Endothelial cell of umbilical vein (primary cell): ENCODE data around the gene MTF2. TPM values are rescaled to one million over a fixed set of nuclear protein-coding genes. Genes with fewer than 3 reads are reported as not detected.

Source experiments
- BruUV-seq: library from RNA; stranded (reverse); fragments of 400-500 nt; replicated peaks from 2 replicates; lab custom pipeline; 2021; lab: Mats Ljungman, UMichigan
- CTCF ChIA-PET: fragments of 300-600, 350-600 bp; sonication (Branson Sonifier 250); formaldehyde crosslinking; loops from one replicate; lab custom pipeline; 2021; ENCODE audit warnings: antibody characterized with exemption, inconsistent platforms; lab: Charles Lee
- POLR2A ChIA-PET: fragments of 300-600, 350-600 bp; sonication (Branson Sonifier 250); formaldehyde crosslinking; loops from one replicate; lab custom pipeline; 2021; ENCODE audit warnings: antibody characterized with exemption, inconsistent platforms; lab: Charles Lee
- DNase-seq: peaks from one replicate; pipeline ENCODE4 v3.0.0-alpha.2; 2011; ENCODE audit warnings: low read depth, low spot score
- FAIRE-seq: peaks from 2 replicates; lab custom pipeline; 2011; peaks lifted over from hg19 to GRCh38; lab: Jason Lieb, UNC
- H2AFZ ChIP-seq: 2 replicates; pipeline ENCODE4 v1.6.0; 2012; ENCODE audit warnings: low read depth, low read length, control low read depth, inconsistent platforms
- H3K27ac ChIP-seq: 2 replicates; pipeline ENCODE4 v1.5.1; 2011; ENCODE audit warnings: low read depth, mild to moderate bottlenecking, control low read depth, low read length, moderate library complexity; ENCODE audit not compliant: insufficient read depth
- H3K27me3 ChIP-seq, 2 experiments: 2 replicates each; pipeline versions ENCODE4 v1.6.0 to v1.6.1; 2011; ENCODE audit warnings: low read length in 2 of 2, mixed read lengths in 1 of 2; ENCODE audit not compliant: control insufficient read depth in 2 of 2, insufficient read depth in 2 of 2
- H3K36me3 ChIP-seq, 2 experiments: 2 replicates in 1 of 2; 3 replicates in 1 of 2; pipeline ENCODE4 v1.5.1; 2011; ENCODE audit warnings: low read length in 2 of 2, mild to moderate bottlenecking in 1 of 2, moderate library complexity in 1 of 2; ENCODE audit not compliant: control insufficient read depth in 2 of 2, insufficient read depth in 2 of 2; ENCODE audit errors: extremely low read depth in 1 of 2
- H3K4me1 ChIP-seq: 3 replicates; pipeline ENCODE4 v1.5.1; 2011; ENCODE audit warnings: mild to moderate bottlenecking, low read length; ENCODE audit not compliant: control insufficient read depth, insufficient read depth; ENCODE audit errors: extremely low read depth
- H3K4me2 ChIP-seq: 2 replicates; pipeline ENCODE4 v1.6.1; 2011; ENCODE audit warnings: low read length, control low read depth, mixed read lengths; ENCODE audit not compliant: insufficient read depth
- H3K4me3 ChIP-seq, 3 experiments: fragments of 200-600 bp in 1 of 3; sonication (generic), shearing (Covaris generic) in 1 of 3; replicated peaks in 1 of 3; 2 replicates each; pipeline ENCODE4 v1.5.1; 2011 to 2016; ENCODE audit warnings: control low read depth in 3 of 3, low read length in 3 of 3, mild to moderate bottlenecking in 2 of 3, inconsistent platforms in 1 of 3, low read depth in 1 of 3, moderate library complexity in 1 of 3; ENCODE audit not compliant: insufficient read depth in 1 of 3
- H3K79me2 ChIP-seq: 2 replicates; pipeline ENCODE4 v1.6.0; 2012; ENCODE audit warnings: low read length, inconsistent platforms; ENCODE audit not compliant: control insufficient read depth, insufficient read depth
- H3K9ac ChIP-seq: replicated peaks from 2 replicates; pipeline ENCODE3; 2011; ENCODE audit warnings: low read length, control low read depth; ENCODE audit not compliant: insufficient read depth; ENCODE audit errors: extremely low read depth
- H3K9me1 ChIP-seq: replicated peaks from 3 replicates; pipeline ENCODE4 v1.6.0; 2011; ENCODE audit warnings: mild to moderate bottlenecking, low read length; ENCODE audit not compliant: control insufficient read depth, insufficient read depth; ENCODE audit errors: extremely low read depth
- H3K9me3 ChIP-seq: replicated peaks from 2 replicates; pipeline ENCODE4 v1.5.1; 2012; ENCODE audit warnings: low read length, inconsistent platforms; ENCODE audit not compliant: control insufficient read depth, insufficient read depth
- H4K20me1 ChIP-seq: replicated peaks from 2 replicates; pipeline ENCODE3; 2011; ENCODE audit warnings: mild to moderate bottlenecking, low read length; ENCODE audit not compliant: control insufficient read depth, insufficient read depth; ENCODE audit errors: extremely low read depth
- EZH2 ChIP-seq: IDR thresholded peaks from 2 replicates; pipeline ENCODE4 v1.6.1; 2012; ENCODE audit warnings: borderline replicate concordance, low read depth, mild to moderate bottlenecking, moderate library complexity, low read length, inconsistent platforms; ENCODE audit not compliant: severe bottlenecking
- FOS ChIP-seq: IDR thresholded peaks from 2 replicates; pipeline ENCODE4 v1.6.1; 2011; ENCODE audit warnings: mild to moderate bottlenecking, low read length, moderate library complexity, borderline replicate concordance; ENCODE audit not compliant: insufficient read depth
- GATA2 ChIP-seq: IDR thresholded peaks from 2 replicates; pipeline ENCODE4 v1.7.0; 2011; ENCODE audit warnings: low read depth, mild to moderate bottlenecking, moderate library complexity, mixed read lengths, low read length; ENCODE audit not compliant: insufficient read length, insufficient read depth
- MYC ChIP-seq: IDR thresholded peaks from one replicate; pipeline ENCODE4 v1.6.1; 2011; ENCODE audit warnings: mild to moderate bottlenecking, low read depth, low read length
- POLR2A ChIP-seq: IDR thresholded peaks from 2 replicates; pipeline ENCODE4 v1.6.1; 2012; ENCODE audit warnings: low read depth, mild to moderate bottlenecking, control low read depth, low read length
- POLR2AphosphoS5 ChIP-seq: IDR thresholded peaks from 2 replicates; pipeline ENCODE4 v1.6.1; 2012; ENCODE audit warnings: low read depth, mild to moderate bottlenecking, control low read depth, low read length, moderate library complexity; ENCODE audit not compliant: insufficient read depth
- dilution Hi-C: fragments of 300-500 bp; cut with MboI; formaldehyde crosslinking; loops from one replicate; pipeline ENCODE4 v1.15.0; 2019; ENCODE audit warnings: low sequenced_read_pairs; ENCODE audit not compliant: extremely low pct_ligation_motif_present
- intact Hi-C: fragments of 100-400 bp; cut with micrococcal nuclease; formaldehyde crosslinking; loops from one replicate; pipeline ENCODE4 v1.10.0; 2022
- polyA plus RNA-seq, 4 experiments: library from polyadenylated mRNA; depleted of rRNA in 3 of 4; stranded (reverse) in 3 of 4; unstranded in 1 of 4; fragments of >200 nt; gene quantifications; 2 replicates each; pipeline versions ENCODE4 v1.2.1 to v1.2.3, GENCODE V29; 2011 to 2012; ENCODE audit warnings: missing spikeins in 1 of 4
- total RNA-seq: library from RNA; stranded (reverse); gene quantifications from 2 replicates; pipeline ENCODE4 v1.2.3, GENCODE V29; 2021
- TF ChIP-seq, protein P1 (sequence below): IDR thresholded peaks from 2 replicates; pipeline ENCODE4 v1.6.1; 2011; ENCODE audit not compliant: insufficient read depth, insufficient read length

MTF2 gene
- total and polyA plus RNA-seq, 2 donors (not counting 3 experiments of a cell fraction or from before 2014, with no cell fraction given) = 20.1 to 40.5 TPM

DNA sequence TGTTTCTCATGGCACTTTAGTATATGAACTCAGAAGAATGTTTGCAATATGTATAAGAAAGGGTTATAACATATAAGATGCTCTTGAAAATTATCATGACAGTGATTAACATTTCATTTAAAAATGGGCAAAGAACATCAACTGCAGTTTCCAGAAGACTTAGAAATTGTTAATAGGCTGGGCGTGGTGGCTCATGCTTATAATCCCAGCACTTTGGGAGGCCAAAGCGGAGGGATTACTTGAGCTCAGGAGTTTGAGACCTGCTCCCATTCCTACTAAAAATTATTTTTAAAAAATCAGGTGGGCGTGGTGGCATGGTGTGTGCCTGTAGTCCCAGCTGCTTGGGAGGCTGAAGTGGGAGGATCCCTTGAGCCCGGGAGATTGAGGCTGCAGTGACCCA, 23.1 kb downstream of the MTF2 start:
- peaks cover 80% of the 10 kb centered on the region for H3K79me2 ChIP-seq
- no peaks in the 10 kb centered on the region for H3K4me1 ChIP-seq
- DNase-seq (no peak), FAIRE-seq (no peak)
- no peaks in the 10 kb centered on the region for H3K9me3 ChIP-seq
- no peak for TF ChIP-seq GATA2
- peaks cover 12% of the 10 kb centered on the region for H4K20me1 ChIP-seq
- POLR2A ChIA-PET = no interaction called here
- H3K9me1 ChIP-seq = no peaks in the 10 kb centered on the region
- H3K27me3 ChIP-seq = no peaks in the 10 kb centered on the region
- no TSS peak for BruUV-seq
- intact Hi-C loops (no loop called here), dilution Hi-C loops (no loop called here)
- no peaks in the 10 kb centered on the region for H3K36me3 ChIP-seq
- no peak overlapping the region for H3K9ac ChIP-seq
- H2AFZ ChIP-seq = no peak overlapping the region
- H3K4me2 ChIP-seq = no peak overlapping the region
- no peak overlapping the region for H3K27ac ChIP-seq
- no peak overlapping the region for H3K4me3 ChIP-seq
- CTCF ChIA-PET = interaction anchor here (0.6 kb wide), 2 partner anchors 9 to 22 kb away, joined by 3 to 5 read pairs; no protein-coding TSS in a partner anchor

DNA sequence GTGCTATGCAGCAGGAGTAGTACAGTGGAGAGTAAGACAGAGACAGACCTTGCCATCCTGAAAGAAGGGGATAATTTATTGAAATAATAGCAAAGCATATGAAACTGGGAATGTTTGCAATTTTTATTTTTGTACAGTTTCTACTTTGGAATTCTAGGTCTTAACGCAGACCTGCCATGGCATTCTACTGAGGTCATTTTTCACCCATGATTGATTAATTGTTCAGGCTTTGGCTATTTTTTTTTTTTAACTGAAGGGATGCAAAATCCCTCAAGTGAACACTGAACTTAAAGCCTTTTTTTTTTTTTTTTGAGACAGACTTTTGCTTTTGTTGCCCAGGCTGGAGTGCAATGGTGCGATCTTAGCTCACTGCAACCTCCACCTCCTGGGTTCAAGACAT, 27.1 kb downstream of the MTF2 start:
- dilution Hi-C loops (no loop called here), intact Hi-C loops (no loop called here)
- Histone ChIP-seq H3K4me3 (no peak overlapping the region), H3K79me2 (peaks cover 81% of the 10 kb centered on the region), H3K4me1 (no peaks in the 10 kb centered on the region), H4K20me1 (peaks cover 6% of the 10 kb centered on the region), H2AFZ (no peak overlapping the region), H3K27ac (no peak overlapping the region), H3K9me1 (no peaks in the 10 kb centered on the region), H3K9me3 (no peaks in the 10 kb centered on the region), H3K9ac (no peak overlapping the region), H3K27me3 (no peaks in the 10 kb centered on the region), H3K36me3 (no peaks in the 10 kb centered on the region), H3K4me2 (no peak overlapping the region)
- DNase-seq = no peak
- TF ChIP-seq FOS (no peak), POLR2AphosphoS5 (no peak), POLR2A (no peak), GATA2 (no peak), EZH2 (no peak), MYC (no peak)
- TF ChIP-seq, protein P1, sequence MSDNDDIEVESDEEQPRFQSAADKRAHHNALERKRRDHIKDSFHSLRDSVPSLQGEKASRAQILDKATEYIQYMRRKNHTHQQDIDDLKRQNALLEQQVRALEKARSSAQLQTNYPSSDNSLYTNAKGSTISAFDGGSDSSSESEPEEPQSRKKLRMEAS = no peak
- POLR2A ChIA-PET = no interaction called here
- FAIRE-seq = no peak
- no TSS peak for BruUV-seq
- CTCF ChIA-PET = no interaction called here
